Measurements from ENCODE around the gene MXD3. TPM values are rescaled to one million over a fixed set of nuclear protein-coding genes. Genes with fewer than 3 reads are reported as not detected.
"Not testable (repeated sequence)": the region's sequence is repeated elsewhere in the genome, so short reads cannot be mapped to it uniquely, and the experiment has no call there.

The MXD3 gene
- total RNA-seq, 1 donor from 2014 or later = 6.4 TPM

- peaks cover 1% of the 10 kb centered on the region for H3K27me3 Mint-ChIP-seq (ENCODE audit: unreplicated experiment)
- TF ChIP-seq CTCF (IDR thresholded peaks at IDR 0.05; ENCODE audit: unreplicated experiment) = no peak
- no peaks in the 10 kb centered on the region for H3K9me3 Mint-ChIP-seq (ENCODE audit: unreplicated experiment)
- H3K4me3 Mint-ChIP-seq (ENCODE audit: unreplicated experiment) = no peak overlapping the region
- H3K36me3 Mint-ChIP-seq (ENCODE audit: low read depth, unreplicated experiment) = peaks cover 31% of the 10 kb centered on the region
- no peak overlapping the region for H3K27ac Mint-ChIP-seq (ENCODE audit: unreplicated experiment)
- peaks cover 17% of the 10 kb centered on the region for H3K4me1 Mint-ChIP-seq (ENCODE audit: unreplicated experiment)
- no peak for DNase-seq (ENCODE audit: low spot score)
Observed at GRCh38 chr5:177344891-177345290, 33.2 kb upstream of the MXD3 start.

- no peaks in the 10 kb centered on the region for H3K9me3 Mint-ChIP-seq (ENCODE audit: unreplicated experiment)
- no peak for TF ChIP-seq CTCF (IDR thresholded peaks at IDR 0.05; ENCODE audit: unreplicated experiment)
- H3K4me3 Mint-ChIP-seq (ENCODE audit: unreplicated experiment) = peak overlapping the region; percentile 73
- H3K4me1 Mint-ChIP-seq (ENCODE audit: unreplicated experiment) = peaks cover 17% of the 10 kb centered on the region
- H3K36me3 Mint-ChIP-seq (ENCODE audit: low read depth, unreplicated experiment) = peaks cover 33% of the 10 kb centered on the region
- H3K27ac Mint-ChIP-seq (ENCODE audit: unreplicated experiment) = no peak overlapping the region
- DNase-seq (ENCODE audit: low spot score) = no peak
- H3K27me3 Mint-ChIP-seq (ENCODE audit: unreplicated experiment) = no peaks in the 10 kb centered on the region
Observed at GRCh38 chr5:177343777-177344176, 32.1 kb upstream of the MXD3 start.

- not testable (repeated sequence) for DNase-seq (ENCODE audit: low spot score); H3K27me3 Mint-ChIP-seq (ENCODE audit: unreplicated experiment); H3K27ac Mint-ChIP-seq (ENCODE audit: unreplicated experiment); H3K9me3 Mint-ChIP-seq (ENCODE audit: unreplicated experiment); H3K4me3 Mint-ChIP-seq (ENCODE audit: unreplicated experiment)
- Mint-ChIP-seq H3K36me3 (ENCODE audit: low read depth, unreplicated experiment) (peaks cover 35% of the 10 kb centered on the region), H3K4me1 (ENCODE audit: unreplicated experiment) (peaks cover 19% of the 10 kb centered on the region)
Observed at GRCh38 chr5:177343000-177343399, 31.3 kb upstream of the MXD3 start.

GRCh38 chr5:177339107-177339638, 27.5 kb upstream of the MXD3 start:
- TF ChIP-seq CTCF (IDR thresholded peaks at IDR 0.05; ENCODE audit: unreplicated experiment) = no peak
- no peak overlapping the region for H3K4me3 Mint-ChIP-seq (ENCODE audit: unreplicated experiment)
- H3K27ac Mint-ChIP-seq (ENCODE audit: unreplicated experiment) = peak overlapping the region; percentile 91
- peaks cover 52% of the 10 kb centered on the region for H3K36me3 Mint-ChIP-seq (ENCODE audit: low read depth, unreplicated experiment)
- no peak for DNase-seq (ENCODE audit: low spot score)
- peaks cover 27% of the 10 kb centered on the region for H3K4me1 Mint-ChIP-seq (ENCODE audit: unreplicated experiment)
- no peaks in the 10 kb centered on the region for H3K9me3 Mint-ChIP-seq (ENCODE audit: unreplicated experiment)
- peaks cover 10% of the 10 kb centered on the region for H3K27me3 Mint-ChIP-seq (ENCODE audit: unreplicated experiment)

- Mint-ChIP-seq H3K9me3 (ENCODE audit: unreplicated experiment) (no peaks in the 10 kb centered on the region), H3K36me3 (ENCODE audit: low read depth, unreplicated experiment) (peaks cover 56% of the 10 kb centered on the region), H3K27me3 (ENCODE audit: unreplicated experiment) (peaks cover 14% of the 10 kb centered on the region), H3K4me3 (ENCODE audit: unreplicated experiment) (no peak overlapping the region), H3K4me1 (ENCODE audit: unreplicated experiment) (peaks cover 27% of the 10 kb centered on the region), H3K27ac (ENCODE audit: unreplicated experiment) (no peak overlapping the region)
- no peak for TF ChIP-seq CTCF (IDR thresholded peaks at IDR 0.05; ENCODE audit: unreplicated experiment)
- no peak for DNase-seq (ENCODE audit: low spot score)
Observed at GRCh38 chr5:177338251-177339106, 26.8 kb upstream of the MXD3 start.

All from endothelial cell (in vitro differentiated cells).